GM19468 (cell line): ENCODE results near the gene TMEM120A.

Source experiments
- ATAC-seq: cut with Tn5 transposase; IDR thresholded peaks from one replicate; pipeline ENCODE4 v1.9.1; 2021; ENCODE audit warnings: mild to moderate bottlenecking, moderate library complexity, moderate number of reproducible peaks; ENCODE audit not compliant: unreplicated experiment; ENCODE audit errors: extremely low read depth

TMEM120A gene

DNA sequence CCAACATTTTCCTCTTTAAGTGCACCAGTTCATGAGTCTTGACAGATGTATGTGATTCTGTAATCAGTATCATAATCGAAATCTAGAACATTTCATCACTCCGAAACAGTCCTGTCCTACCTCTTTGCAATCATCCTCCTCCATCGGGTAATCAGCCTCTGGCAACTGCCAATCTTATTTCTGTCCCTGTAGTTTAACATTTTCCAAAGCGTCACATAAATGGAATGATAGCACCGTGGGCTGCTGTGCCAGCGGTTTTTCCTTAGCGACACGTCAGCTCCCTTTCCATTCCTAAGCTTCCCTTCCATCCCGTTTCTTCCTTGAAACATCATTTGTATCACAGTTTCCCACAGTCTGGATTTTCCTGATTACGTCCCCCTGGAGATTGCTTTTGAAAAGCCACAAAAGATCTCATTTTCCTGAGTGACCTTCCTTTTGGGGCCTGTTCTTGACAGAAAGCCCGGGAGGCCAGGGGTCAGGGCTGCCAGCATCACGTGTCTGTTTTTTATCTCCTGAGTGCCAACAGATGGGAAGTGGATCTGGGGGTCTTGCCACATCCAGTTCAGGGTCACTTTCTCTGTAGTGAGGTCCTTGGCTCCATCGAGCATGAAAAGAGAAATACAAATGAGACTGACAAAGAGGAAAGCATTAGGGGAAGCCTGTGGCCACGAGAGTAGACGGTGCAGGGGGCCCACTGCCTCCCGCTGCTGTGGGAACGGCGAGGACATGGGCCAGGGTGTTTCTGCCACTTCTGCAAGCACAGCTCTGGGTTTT is 31.6 kb downstream of the TMEM120A start:
- ATAC-seq, result no peak

- no peak for ATAC-seq
Observed at GRCh38 chr7:75961218-75961617, 33.2 kb downstream of the TMEM120A start.

GRCh38 chr7:75960372-75960771 is 34.0 kb downstream of the TMEM120A start:
- ATAC-seq, result no peak

- no peak for ATAC-seq
Observed at GRCh38 chr7:75958802-75959543, 35.4 kb downstream of the TMEM120A start.

GRCh38 chr7:75957021-75957736 is 37.2 kb downstream of the TMEM120A start:
- ATAC-seq, result no peak

DNA sequence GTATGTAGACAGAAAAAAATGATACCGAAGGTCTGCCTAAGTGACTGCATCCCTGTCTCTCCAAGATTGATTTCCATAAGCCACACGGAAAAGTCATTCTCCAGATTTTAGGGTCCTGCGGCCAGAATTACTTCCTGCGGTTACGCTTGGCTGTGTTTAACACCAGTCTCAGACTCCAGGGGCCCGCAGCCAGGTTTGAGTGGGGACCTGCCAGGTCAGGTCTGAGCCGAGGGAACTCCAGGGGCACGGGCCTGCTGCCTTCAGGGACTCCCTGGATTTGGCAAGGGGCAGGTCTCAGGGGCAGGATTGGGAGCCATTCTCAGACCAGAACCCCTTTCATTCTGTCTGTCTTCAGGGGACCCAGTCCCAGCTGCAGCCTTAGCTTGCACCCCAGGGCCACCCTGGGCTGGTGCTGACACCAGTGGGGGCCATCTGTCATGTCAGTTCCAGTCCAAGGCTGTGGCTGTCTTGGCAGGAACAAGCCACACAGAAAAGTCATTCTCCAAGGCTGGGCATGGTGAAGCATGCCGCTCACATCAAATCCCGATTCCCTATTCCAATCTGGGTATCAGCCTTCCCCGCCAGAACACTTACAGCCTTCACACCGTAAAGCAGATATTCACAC is 39.0 kb downstream of the TMEM120A start:
- ATAC-seq, result no peak

DNA sequence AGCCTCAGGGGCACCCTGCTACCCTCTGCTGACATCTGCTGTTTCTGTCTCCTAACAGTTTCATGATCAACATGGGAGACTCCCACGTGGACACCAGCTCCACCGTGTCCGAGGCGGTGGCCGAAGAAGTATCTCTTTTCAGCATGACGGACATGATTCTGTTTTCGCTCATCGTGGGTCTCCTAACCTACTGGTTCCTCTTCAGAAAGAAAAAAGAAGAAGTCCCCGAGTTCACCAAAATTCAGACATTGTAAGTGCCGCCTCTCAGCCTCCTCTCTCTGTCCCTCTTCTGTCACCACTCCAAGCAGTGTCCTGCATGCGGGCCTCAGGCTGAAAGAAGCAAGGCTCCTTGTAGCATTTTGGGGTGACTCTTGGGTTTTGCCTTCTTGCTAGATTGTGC is 40.5 kb downstream of the TMEM120A start:
- no peak for ATAC-seq

GRCh38 chr7:75953431-75953830 is 41.0 kb downstream of the TMEM120A start:
- no peak for ATAC-seq

- ATAC-seq, result no peak
Observed at GRCh38 chr7:75951506-75951905, 42.9 kb downstream of the TMEM120A start.

GRCh38 chr7:75950111-75950681 is 44.2 kb downstream of the TMEM120A start:
- no peak for ATAC-seq

GRCh38 chr7:75948179-75948578 is 46.2 kb downstream of the TMEM120A start:
- no peak for ATAC-seq

DNA sequence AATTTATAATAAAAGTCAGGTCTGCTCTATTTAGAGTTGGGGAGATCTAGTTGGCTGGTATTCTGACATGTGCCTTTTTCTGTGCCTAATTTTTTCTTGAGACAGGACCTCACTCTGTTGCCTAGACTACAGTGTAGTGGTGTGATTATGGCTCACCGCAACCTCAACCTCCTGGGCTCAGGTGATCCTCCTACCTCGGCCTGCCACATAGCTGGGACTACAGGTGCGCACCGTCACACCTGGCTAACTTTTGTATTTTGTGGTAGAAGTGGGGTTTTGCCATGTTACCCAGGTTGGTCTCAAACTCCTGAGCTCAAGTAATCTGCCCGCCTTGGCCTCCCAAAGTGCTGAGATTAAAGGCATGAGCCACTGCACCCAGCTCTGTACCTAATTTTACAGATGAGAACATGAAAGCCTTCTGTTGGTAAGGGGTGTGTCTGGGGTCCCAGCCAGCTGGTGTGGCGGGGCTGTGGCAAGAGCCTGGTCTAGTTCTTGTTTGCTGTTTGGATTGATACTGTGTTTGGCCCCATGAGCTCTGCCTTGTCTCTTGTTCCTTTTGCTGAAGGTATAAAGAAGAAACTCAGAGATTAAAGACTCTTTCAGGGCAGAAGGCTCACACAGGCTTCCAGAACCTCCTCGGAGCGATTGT is 48.1 kb downstream of the TMEM120A start:
- no peak for ATAC-seq

GRCh38 chr7:75945297-75946168 is 48.9 kb downstream of the TMEM120A start:
- ATAC-seq, result no peak

- ATAC-seq, result no peak
Observed at GRCh38 chr7:75944507-75944906, 49.9 kb downstream of the TMEM120A start.

DNA sequence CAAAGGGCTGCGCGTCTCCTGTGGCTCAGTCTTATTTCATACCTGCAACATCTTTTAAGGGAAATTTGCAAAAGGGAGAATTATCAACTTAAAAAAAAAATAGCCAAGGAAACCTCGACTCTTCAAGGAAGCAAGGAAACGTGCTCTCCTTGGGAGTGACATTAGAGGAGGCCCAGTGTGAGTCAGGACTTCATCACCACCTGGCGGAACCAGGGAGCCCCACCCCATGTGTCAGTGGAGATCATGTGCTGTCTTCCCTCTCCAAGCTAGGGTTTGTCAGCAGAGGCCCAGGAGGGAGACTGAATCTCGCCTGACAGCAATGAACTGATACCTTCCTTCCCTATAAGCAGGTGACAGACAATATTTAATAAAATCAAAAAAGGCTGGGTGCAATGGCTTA is 50.5 kb downstream of the TMEM120A start:
- ATAC-seq, result no peak

- ATAC-seq, result no peak
Observed at GRCh38 chr7:75938921-75939320, 55.5 kb downstream of the TMEM120A start.

- no peak for ATAC-seq
Observed at GRCh38 chr7:75937958-75938786, 56.2 kb downstream of the TMEM120A start.
